Endothelial cell (in vitro differentiated cells): ENCODE measurements around the gene ARHGAP12. TPM values are rescaled to one million over a fixed set of nuclear protein-coding genes. Genes with fewer than 3 reads are reported as not detected.

Experiments
- DNase-seq: peaks from one replicate; pipeline ENCODE4 v3.0.0; 2021; ENCODE audit warnings: low spot score
- H3K27ac Mint-ChIP-seq: one replicate; pipeline ENCODE4 v1.8.0; 2021; ENCODE audit warnings: mixed read lengths, inconsistent platforms; ENCODE audit not compliant: unreplicated experiment
- H3K27me3 Mint-ChIP-seq: one replicate; pipeline ENCODE4 v1.8.0; 2021; ENCODE audit warnings: mild to moderate bottlenecking, moderate library complexity, mixed read lengths, inconsistent platforms; ENCODE audit not compliant: unreplicated experiment
- H3K36me3 Mint-ChIP-seq: one replicate; pipeline ENCODE4 v1.8.0; 2021; ENCODE audit warnings: mild to moderate bottlenecking, low read depth, mixed read lengths, inconsistent platforms; ENCODE audit not compliant: unreplicated experiment
- H3K4me1 Mint-ChIP-seq: one replicate; pipeline ENCODE4 v1.8.0; 2021; ENCODE audit warnings: mild to moderate bottlenecking, mixed read lengths, inconsistent platforms; ENCODE audit not compliant: unreplicated experiment
- H3K4me3 Mint-ChIP-seq: one replicate; pipeline ENCODE4 v1.8.0; 2021; ENCODE audit warnings: mild to moderate bottlenecking, mixed read lengths, inconsistent platforms; ENCODE audit not compliant: unreplicated experiment
- H3K9me3 Mint-ChIP-seq: one replicate; pipeline ENCODE4 v1.8.0; 2021; ENCODE audit warnings: mixed read lengths, inconsistent platforms; ENCODE audit not compliant: unreplicated experiment
- total RNA-seq: library from RNA; stranded (reverse); fragmentation: NEBNext Ultra II Directional; extraction: Animal tissue kit (Norgen Biotek cat#: 25700); gene quantifications from one replicate; pipeline ENCODE4 v1.2.1, GENCODE V29; 2021; ENCODE audit not compliant: unreplicated experiment
- TF ChIP-seq, protein P1 (sequence below): fragments of 200-600 bp; sonication (generic); IDR thresholded peaks from one replicate; pipeline ENCODE4 v1.5.0; 2021; ENCODE audit warnings: antibody characterized with exemption; ENCODE audit not compliant: unreplicated experiment

Gene ARHGAP12
- total RNA-seq, 1 donor from 2014 or later: 39.0 TPM

DNA sequence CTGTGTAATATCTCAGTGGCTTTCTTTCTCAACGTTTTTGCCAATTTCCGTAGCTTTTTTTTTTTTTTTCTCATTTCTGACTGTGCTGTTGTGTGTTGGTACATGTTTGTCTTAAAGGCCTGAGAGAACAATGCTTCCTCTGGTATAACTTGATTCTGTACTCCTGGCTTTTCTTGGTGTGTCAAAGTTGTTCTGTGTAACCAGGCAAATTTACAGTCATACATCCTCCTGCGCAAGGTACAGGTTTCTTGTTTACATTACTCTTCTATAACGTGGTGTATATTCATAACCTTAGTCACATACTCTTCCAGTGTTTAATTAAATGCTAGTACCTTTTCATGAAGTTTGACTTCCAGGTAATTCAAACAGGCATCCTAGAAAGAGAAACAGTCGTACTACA, 8.3 kb upstream of the ARHGAP12 start:
- TF ChIP-seq, protein P1, sequence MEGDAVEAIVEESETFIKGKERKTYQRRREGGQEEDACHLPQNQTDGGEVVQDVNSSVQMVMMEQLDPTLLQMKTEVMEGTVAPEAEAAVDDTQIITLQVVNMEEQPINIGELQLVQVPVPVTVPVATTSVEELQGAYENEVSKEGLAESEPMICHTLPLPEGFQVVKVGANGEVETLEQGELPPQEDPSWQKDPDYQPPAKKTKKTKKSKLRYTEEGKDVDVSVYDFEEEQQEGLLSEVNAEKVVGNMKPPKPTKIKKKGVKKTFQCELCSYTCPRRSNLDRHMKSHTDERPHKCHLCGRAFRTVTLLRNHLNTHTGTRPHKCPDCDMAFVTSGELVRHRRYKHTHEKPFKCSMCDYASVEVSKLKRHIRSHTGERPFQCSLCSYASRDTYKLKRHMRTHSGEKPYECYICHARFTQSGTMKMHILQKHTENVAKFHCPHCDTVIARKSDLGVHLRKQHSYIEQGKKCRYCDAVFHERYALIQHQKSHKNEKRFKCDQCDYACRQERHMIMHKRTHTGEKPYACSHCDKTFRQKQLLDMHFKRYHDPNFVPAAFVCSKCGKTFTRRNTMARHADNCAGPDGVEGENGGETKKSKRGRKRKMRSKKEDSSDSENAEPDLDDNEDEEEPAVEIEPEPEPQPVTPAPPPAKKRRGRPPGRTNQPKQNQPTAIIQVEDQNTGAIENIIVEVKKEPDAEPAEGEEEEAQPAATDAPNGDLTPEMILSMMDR: no peak
- H3K27ac Mint-ChIP-seq: peak overlapping the region; percentile 25
- peaks cover 3% of the 10 kb centered on the region for H3K4me1 Mint-ChIP-seq
- peaks cover 2% of the 10 kb centered on the region for H3K27me3 Mint-ChIP-seq
- no peak overlapping the region for H3K4me3 Mint-ChIP-seq
- H3K36me3 Mint-ChIP-seq: no peaks in the 10 kb centered on the region
- DNase-seq: no peak
- no peaks in the 10 kb centered on the region for H3K9me3 Mint-ChIP-seq

- Mint-ChIP-seq H3K9me3 (no peaks in the 10 kb centered on the region), H3K4me3 (no peak overlapping the region), H3K4me1 (peaks cover 3% of the 10 kb centered on the region), H3K36me3 (no peaks in the 10 kb centered on the region), H3K27ac (no peak overlapping the region), H3K27me3 (peaks cover 2% of the 10 kb centered on the region)
- TF ChIP-seq, protein P1: no peak
- no peak for DNase-seq
These were observed 7.5 kb upstream of the ARHGAP12 start for GRCh38 chr10:31936086-31936485.

GRCh38 chr10:31935678-31936077, 7.0 kb upstream of the ARHGAP12 start:
- no peak for DNase-seq
- no peaks in the 10 kb centered on the region for H3K36me3 Mint-ChIP-seq
- peaks cover 3% of the 10 kb centered on the region for H3K4me1 Mint-ChIP-seq
- no peak overlapping the region for H3K27ac Mint-ChIP-seq
- no peaks in the 10 kb centered on the region for H3K9me3 Mint-ChIP-seq
- TF ChIP-seq, protein P1: no peak
- no peak overlapping the region for H3K4me3 Mint-ChIP-seq
- H3K27me3 Mint-ChIP-seq: peaks cover 2% of the 10 kb centered on the region

GRCh38 chr10:31932838-31933237, 4.2 kb upstream of the ARHGAP12 start:
- Mint-ChIP-seq H3K9me3 (no peaks in the 10 kb centered on the region), H3K4me3 (no peak overlapping the region), H3K4me1 (peaks cover 15% of the 10 kb centered on the region), H3K27me3 (peaks cover 5% of the 10 kb centered on the region), H3K36me3 (no peaks in the 10 kb centered on the region), H3K27ac (no peak overlapping the region)
- DNase-seq: no peak
- TF ChIP-seq, protein P1: no peak

DNA sequence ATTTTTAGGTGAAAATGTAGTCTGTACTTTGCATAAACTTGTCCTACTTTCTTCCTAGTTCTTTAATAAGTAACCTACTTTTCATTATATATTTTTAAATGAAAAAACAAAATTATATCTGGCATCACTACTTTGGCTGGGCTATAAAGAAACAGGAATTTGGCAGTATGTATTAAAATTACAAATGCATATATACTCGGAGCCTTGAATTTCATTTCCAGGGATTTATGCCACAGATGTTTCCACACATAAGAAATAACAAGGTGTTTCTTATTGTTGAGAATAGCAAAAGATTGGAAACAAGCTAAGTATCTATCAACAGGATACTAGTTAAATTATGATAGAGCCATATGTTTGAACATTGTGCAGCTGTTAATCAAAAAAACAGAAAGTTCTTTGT, 2.2 kb upstream of the ARHGAP12 start:
- TF ChIP-seq, protein P1: no peak
- Mint-ChIP-seq H3K36me3 (no peaks in the 10 kb centered on the region), H3K4me1 (peaks cover 22% of the 10 kb centered on the region), H3K27ac (no peak overlapping the region), H3K27me3 (peaks cover 12% of the 10 kb centered on the region), H3K4me3 (no peak overlapping the region), H3K9me3 (no peaks in the 10 kb centered on the region)
- DNase-seq: no peak
